ENCODE data around the gene RPS6KA2.
"Not testable (repeated sequence)": the region's sequence is repeated elsewhere in the genome, so short reads cannot be mapped to it uniquely, and the experiment has no call there.

RPS6KA2 gene

DNA sequence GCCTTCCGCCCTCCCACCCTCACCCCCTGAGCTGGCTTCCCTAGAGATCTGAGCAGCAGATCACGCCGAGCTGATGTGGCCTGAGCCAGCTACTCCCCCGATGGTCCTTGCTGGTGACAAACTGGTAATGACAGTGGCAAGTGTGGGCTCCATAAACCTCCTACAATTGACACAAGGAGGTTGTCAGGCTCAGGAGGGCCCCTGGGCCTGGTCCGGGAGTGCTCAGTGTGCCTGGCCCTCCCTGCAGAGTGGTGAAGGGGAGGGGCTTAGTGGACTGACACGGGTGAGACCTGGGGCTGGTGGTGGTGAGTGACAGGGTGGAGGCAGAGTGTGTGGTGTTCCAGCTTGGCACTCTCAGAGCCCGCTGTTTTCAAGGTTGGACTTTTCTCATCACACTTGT, 221.7 kb downstream of the RPS6KA2 start:
- DNase-seq (ENCODE audit: low read depth in 4 of 4, low spot score in 1 of 4): no peak

- no peak for DNase-seq (ENCODE audit: low read depth in 4 of 4, low spot score in 1 of 4)
These were observed 224.3 kb downstream of the RPS6KA2 start for GRCh38 chr6:166402582-166403277.

- DNase-seq (ENCODE audit: low read depth in 4 of 4, low spot score in 1 of 4): peak in 1 of 4 experiments; percentile 40
These were observed 226.3 kb downstream of the RPS6KA2 start for GRCh38 chr6:166400649-166401250.

- no peak for DNase-seq (ENCODE audit: low read depth in 4 of 4, low spot score in 1 of 4)
These were observed 226.9 kb downstream of the RPS6KA2 start for GRCh38 chr6:166400181-166400580.

- DNase-seq (ENCODE audit: low read depth in 4 of 4, low spot score in 1 of 4): no peak
These were observed 228.7 kb downstream of the RPS6KA2 start for GRCh38 chr6:166398348-166398747.

GRCh38 chr6:166397849-166398248, 229.2 kb downstream of the RPS6KA2 start:
- DNase-seq (ENCODE audit: low read depth in 4 of 4, low spot score in 1 of 4): no peak

DNA sequence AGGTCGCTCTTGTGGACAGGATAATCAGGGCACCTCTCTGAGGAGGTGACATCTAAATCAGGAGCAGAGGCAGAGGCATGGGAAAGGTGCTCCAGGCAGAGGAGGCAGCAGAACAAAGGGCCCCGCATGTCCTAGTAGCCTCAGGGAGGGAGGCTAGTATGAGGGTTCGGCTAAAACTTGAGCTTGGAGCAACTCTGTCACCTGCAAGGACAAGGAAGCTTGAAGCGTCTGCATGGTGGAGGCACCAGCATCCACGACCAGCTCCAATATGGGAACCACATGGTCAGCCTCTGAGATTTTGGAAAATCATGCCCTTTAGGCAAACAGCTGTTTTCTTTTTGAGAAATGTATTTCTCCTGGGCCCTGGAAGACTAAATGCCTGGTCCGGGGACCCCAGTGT, 231.3 kb downstream of the RPS6KA2 start:
- no peak for DNase-seq (ENCODE audit: low read depth in 4 of 4, low spot score in 1 of 4)

DNA sequence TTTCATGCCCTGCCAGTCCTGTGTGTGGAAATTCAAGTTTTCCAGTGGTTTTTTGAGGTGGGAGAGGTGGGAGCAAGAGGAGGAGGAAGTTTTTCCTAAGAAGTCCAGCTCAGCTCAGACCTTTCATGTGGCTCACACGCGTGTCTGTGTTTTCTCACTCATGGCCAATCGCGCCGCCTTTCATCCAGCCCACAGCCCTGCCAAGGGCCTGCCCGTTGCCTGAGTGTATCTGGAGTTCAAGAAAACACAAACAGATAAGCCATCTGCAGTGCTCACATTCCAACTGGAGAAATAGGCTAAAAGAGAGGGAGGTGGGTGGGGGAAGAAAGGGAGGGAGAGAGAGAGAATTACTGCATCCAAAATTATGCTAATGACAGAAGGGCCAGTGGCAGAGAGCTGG, 231.7 kb downstream of the RPS6KA2 start:
- DNase-seq (ENCODE audit: low read depth in 4 of 4, low spot score in 1 of 4): no peak

GRCh38 chr6:166394036-166394892, 232.8 kb downstream of the RPS6KA2 start:
- DNase-seq (ENCODE audit: low read depth in 4 of 4, low spot score in 1 of 4): no peak

GRCh38 chr6:166393535-166393823, 233.6 kb downstream of the RPS6KA2 start:
- DNase-seq (ENCODE audit: low read depth in 4 of 4, low spot score in 1 of 4): no peak

DNA sequence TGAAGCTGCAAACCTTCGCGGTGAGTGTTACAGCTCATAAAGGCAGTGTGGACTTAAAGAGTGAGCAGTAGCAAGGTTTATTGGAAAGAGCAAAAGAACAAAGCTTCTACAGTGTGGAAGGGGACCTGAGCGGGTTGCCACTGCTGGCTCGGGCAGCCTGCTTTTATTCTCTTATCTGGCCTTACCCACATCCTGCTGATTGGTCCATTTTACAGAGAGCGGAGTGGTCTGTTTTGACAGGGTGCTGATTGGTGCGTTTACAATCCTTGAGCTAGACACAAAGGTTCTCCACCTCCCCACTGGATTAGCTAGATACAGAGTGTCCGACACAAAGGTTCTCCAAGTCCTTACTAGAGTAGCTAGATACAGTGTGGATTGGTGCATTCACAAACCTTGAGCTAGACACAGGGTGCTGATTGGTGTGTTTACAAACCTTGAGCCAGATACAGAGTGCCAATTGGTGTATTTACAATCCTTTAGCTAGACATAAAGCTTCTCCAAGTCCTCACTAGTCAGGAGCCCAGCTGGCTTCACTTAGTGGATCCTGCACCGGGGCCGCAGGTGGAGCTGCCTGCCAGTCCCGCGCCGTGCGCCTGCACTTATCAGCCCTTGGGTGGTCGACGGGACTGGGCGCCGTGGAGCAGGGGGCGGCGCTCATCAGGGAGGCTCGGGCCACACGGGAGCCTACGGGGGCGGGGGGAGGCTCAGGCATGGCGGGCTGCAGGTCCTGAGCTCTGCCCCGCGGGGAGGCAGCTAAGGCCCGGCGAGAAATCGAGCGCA, 234.1 kb downstream of the RPS6KA2 start:
- not testable (repeated sequence) for DNase-seq (ENCODE audit: low read depth in 4 of 4, low spot score in 1 of 4)

- DNase-seq (ENCODE audit: low read depth in 4 of 4, low spot score in 1 of 4): no peak
These were observed 237.9 kb downstream of the RPS6KA2 start for GRCh38 chr6:166389119-166389518.

DNA sequence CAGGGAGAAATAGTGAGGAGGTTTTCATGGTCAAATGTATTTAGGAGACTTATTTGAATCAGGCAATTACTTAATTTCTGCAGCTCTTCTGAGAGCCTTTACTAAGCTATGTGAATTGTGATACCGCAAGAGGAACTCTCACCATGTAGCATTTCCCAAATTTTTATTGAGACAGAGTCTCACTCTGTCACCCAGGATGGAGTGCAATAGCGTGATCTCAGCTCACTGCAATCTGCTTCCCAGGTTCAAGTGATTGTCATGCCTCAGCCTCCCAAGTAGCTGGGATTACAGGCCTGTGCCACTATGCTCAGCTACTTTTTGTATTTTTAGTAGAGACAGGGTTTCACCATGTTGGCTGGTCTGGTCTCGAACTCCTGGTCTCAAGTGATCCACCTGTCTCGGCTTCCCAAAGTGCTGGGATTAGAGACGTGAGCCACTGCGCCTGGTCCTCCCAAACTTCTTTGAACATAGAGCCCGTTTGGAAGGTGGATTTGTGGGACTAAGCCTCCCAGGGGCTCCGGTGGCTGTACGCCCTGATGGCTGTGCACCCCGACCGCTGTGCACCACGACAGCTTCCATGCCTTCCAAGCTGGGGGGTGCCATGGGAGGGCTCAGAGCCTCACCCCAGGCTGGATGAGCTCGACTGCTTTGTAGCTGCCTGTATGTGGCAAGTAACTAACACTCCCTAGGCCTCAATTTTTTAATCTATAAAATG, 238.6 kb downstream of the RPS6KA2 start:
- no peak for DNase-seq (ENCODE audit: low read depth in 4 of 4, low spot score in 1 of 4)

DNA sequence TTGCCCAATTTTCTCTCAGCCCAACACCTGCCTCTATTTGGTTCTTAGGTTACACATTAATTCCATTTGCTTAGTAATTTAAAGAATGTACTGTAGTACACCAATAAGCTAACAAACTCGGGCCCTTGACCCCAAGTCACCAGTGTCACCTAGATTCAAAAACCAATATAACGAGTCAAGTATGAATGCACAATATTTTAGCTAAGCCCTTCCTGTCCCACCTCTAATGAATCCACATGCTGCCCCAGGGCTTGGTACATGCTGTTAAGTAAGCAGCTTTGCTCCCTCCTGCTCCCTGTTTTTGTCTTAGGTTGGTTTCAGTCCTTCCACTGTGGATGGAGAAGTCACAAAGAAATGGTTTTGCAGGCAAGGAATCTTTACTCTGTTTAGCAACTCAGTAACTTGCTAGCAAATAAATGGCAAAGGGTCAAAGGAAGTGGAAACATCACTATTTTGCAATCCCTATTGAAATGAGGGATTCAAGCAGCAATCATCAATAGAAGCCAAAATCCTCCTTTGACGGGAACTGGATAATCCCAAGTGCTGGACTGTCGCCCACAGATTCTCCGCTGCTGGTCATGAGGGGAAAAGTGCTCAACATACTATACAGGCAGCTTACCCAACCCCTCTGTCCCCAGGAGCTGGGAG, 239.3 kb downstream of the RPS6KA2 start:
- DNase-seq (ENCODE audit: low read depth in 4 of 4, low spot score in 1 of 4): no peak

GRCh38 chr6:166387098-166387497, 240.0 kb downstream of the RPS6KA2 start:
- DNase-seq (ENCODE audit: low read depth in 4 of 4, low spot score in 1 of 4): not testable (repeated sequence)

DNA sequence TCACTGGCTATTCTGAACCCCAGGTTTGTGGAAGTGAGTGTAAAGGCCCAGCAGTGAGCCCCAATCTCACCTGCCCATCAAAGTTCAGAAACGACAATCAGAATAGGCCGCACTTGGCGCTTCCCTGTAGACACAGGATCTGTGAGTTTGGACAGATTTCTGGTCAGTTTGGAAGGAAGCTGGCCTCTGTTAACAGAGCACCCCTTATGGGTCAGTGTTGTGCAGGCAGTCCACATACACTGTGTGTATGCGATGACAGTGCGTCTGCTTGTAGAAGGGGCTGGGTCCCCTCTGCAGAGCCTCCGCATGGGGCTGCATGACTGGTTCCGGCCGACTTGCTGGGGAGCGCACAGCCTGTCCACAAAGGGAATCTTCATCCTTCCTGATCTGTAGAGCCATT, 240.9 kb downstream of the RPS6KA2 start:
- no peak for DNase-seq (ENCODE audit: low read depth in 4 of 4, low spot score in 1 of 4)

DNA sequence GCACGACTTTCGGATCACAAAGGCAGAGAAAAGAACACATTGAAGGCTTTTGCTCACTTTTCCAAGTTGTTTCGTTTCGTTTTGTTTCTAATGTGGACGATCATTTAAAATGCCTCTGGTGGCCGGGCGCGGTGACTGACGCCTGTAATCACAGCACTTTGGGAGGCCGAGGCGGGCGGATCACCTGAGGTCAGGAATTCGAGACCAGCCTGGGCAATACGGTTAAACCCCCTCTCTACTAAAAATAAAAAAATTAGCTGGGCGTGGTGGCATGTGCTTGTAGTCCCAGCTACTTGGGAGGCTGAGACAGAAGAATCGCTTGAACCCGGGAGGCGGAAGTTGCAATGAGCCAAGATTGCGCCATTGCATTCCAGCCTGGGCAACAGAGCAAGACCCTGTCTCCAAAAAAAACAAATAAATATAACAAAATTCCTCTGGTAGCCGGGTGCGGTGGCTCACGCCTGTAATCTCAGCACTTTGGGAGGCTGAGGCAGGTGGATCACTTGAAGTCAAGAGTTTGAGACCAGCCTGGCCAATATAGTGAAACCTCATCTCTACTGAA, 243.2 kb downstream of the RPS6KA2 start:
- peak in 2 of 4 experiments; percentile 7 for DNase-seq (ENCODE audit: low read depth in 4 of 4, low spot score in 1 of 4)

- DNase-seq (ENCODE audit: low read depth in 4 of 4, low spot score in 1 of 4): peak; percentile 76 to 94 (median 86)
These were observed 243.9 kb downstream of the RPS6KA2 start, which contains the start of gene MPC1 for GRCh38 chr6:166382933-166383801. TSS of gene MPC1 (minus strand) at chr6:166382940. CDS start at chr6:166382876, 64 bp downstream.

DNA sequence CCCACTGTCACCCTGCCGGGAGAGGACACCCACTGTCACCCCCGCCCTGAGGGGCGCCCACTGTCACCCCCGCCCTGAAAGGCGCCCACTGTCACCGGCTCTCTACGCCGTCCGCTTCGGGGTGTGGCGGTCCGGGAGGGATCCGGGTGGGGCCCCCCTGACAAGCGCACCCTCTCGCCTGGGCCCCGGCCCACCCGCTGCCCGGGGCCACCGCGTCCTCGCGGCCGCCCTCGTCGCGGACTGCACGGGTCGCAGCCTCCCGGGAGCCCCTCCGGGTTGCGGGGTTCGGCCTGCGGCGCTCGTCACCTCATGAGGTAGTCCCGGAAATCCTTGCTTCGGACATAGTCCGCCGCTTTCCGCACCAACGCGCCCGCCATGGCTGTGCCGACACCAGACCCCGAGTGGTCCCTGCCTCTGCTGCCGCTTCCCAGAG, 244.5 kb downstream of the RPS6KA2 start:
- DNase-seq (ENCODE audit: low read depth in 4 of 4, low spot score in 1 of 4): no peak
